Measurements from ENCODE around the gene LBP. TPM values are rescaled to one million over a fixed set of nuclear protein-coding genes. Genes with fewer than 3 reads are reported as not detected.

Gene LBP
- total and polyA plus RNA-seq, 2 experiments from 2014 or later = not detected

DNA sequence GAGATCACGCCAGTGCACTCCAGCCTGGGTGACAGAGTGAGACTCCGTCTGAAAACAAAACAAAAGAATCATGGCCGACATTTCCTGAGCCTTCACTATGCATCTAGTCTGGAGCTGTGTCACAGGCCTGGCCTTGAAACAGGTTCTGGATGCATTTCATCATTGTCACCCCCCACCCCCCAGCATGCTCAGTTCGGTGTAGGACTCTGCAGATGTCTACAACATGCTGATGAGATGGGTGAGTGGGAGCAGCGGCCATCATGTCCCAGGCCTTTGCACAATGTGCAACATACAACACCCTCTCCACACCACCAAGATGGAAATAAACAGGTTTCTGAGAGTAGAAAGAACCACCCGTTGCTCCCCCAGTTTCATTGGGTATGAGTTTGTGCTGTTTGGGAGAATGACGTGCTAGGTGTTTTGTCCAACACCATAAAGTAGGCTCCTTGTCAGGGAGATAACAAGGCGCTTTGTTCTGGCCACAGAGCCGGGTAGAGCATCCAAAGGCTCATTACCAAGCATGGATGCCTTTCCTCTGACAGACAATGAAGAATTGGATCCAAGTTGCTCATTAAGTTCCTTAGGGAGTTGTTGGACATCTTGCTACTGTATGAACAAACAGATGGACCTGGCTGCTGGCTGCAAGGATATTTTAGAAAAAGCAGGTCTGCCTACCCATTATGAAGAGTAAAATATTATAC, 66.7 kb downstream of the LBP start:
- Histone ChIP-seq H3K4me3 (no peak overlapping the region), H3K27me3 (no peaks in the 10 kb centered on the region), H3K36me3 (no peaks in the 10 kb centered on the region), H3K9me3 (ENCODE audit: low read depth) (no peaks in the 10 kb centered on the region), H3K27ac (no peak overlapping the region), H3K4me1 (ENCODE audit: low read depth) (no peaks in the 10 kb centered on the region)
- TF ChIP-seq CTCF (IDR thresholded peaks at IDR 0.05; ENCODE audit: low read depth, low read length) = no peak
- no peak for DNase-seq (ENCODE audit: low read depth in 1 of 2, low spot score in 1 of 2)

GRCh38 chr20:38414769-38415450, 68.6 kb downstream of the LBP start:
- no peak for DNase-seq (ENCODE audit: low read depth in 1 of 2, low spot score in 1 of 2)
- peaks cover 6% of the 10 kb centered on the region for H3K36me3 ChIP-seq
- no peak for TF ChIP-seq CTCF (IDR thresholded peaks at IDR 0.05; ENCODE audit: low read depth, low read length)
- no peak overlapping the region for H3K27ac ChIP-seq
- no peaks in the 10 kb centered on the region for H3K9me3 ChIP-seq (ENCODE audit: low read depth)
- no peaks in the 10 kb centered on the region for H3K4me1 ChIP-seq (ENCODE audit: low read depth)
- no peak overlapping the region for H3K4me3 ChIP-seq
- no peaks in the 10 kb centered on the region for H3K27me3 ChIP-seq

DNA sequence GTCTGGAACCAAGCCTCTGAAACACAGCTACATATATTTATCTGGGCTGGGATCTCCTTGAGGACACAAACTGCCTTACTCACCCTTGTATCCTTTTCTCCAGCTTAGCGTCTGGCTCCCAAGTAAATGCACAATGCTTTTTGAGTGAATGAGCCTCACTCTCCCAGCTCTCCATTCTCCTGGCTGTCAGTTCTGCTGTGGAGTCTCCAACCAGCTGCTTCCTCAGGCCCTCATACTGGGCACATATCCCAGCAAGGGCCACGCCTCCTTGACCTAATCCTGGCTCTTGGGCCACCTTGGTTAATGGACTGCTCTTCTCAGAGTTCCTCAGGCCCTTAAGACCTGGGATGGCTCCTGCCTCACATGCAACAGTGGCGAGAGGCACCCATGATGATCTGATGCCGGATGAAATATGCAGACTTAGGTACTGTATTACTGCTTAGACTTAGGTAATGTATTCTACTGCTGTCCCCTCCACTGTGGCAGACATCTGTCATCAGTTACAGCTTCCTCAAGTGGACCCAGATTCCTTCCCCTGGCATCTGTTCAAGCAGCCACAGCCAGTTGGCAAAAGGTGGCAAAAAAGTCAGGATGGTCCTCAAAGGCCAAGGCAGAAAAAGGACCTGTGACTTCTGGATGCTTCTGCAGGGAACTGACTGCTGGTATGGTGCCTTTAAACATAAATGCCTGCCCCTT, 72.4 kb downstream of the LBP start:
- H3K9me3 ChIP-seq (ENCODE audit: low read depth) = no peaks in the 10 kb centered on the region
- H3K36me3 ChIP-seq = peaks cover 36% of the 10 kb centered on the region
- DNase-seq (ENCODE audit: low read depth in 1 of 2, low spot score in 1 of 2) = peak in 1 of 2 donors; percentile 74
- no peak for TF ChIP-seq CTCF (IDR thresholded peaks at IDR 0.05; ENCODE audit: low read depth, low read length)
- peak overlapping the region; percentile 57 for H3K27ac ChIP-seq
- no peak overlapping the region for H3K4me3 ChIP-seq
- H3K4me1 ChIP-seq (ENCODE audit: low read depth) = no peaks in the 10 kb centered on the region
- H3K27me3 ChIP-seq = no peaks in the 10 kb centered on the region

GRCh38 chr20:38420388-38421085, 74.3 kb downstream of the LBP start:
- Histone ChIP-seq H3K4me3 (no peak overlapping the region), H3K27ac (no peak overlapping the region), H3K9me3 (ENCODE audit: low read depth) (no peaks in the 10 kb centered on the region), H3K4me1 (ENCODE audit: low read depth) (no peaks in the 10 kb centered on the region), H3K36me3 (peaks cover 53% of the 10 kb centered on the region), H3K27me3 (no peaks in the 10 kb centered on the region)
- DNase-seq (ENCODE audit: low read depth in 1 of 2, low spot score in 1 of 2) = no peak
- no peak for TF ChIP-seq CTCF (IDR thresholded peaks at IDR 0.05; ENCODE audit: low read depth, low read length)

DNA sequence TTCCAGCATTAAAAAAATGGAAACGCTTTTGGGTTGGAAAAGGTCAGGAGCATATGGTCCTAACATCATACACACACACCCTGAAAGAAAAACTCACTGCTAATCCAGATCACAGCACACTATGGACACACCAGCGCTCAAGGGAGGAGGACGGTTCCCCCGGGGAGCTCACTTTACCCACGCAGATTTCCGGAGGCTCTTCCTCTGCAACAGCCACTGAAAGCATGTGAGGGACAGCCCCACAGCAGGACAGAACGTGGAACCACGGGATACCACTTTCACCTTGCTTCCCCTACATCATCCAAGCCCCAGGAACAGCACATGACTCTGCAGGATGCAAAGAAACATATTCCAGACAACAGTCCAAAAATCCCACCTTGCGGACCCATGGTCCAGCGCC, 75.6 kb downstream of the LBP start:
- no peak for TF ChIP-seq CTCF (IDR thresholded peaks at IDR 0.05; ENCODE audit: low read depth, low read length)
- no peaks in the 10 kb centered on the region for H3K27me3 ChIP-seq
- H3K27ac ChIP-seq = no peak overlapping the region
- no peaks in the 10 kb centered on the region for H3K9me3 ChIP-seq (ENCODE audit: low read depth)
- no peak for DNase-seq (ENCODE audit: low read depth in 1 of 2, low spot score in 1 of 2)
- no peaks in the 10 kb centered on the region for H3K4me1 ChIP-seq (ENCODE audit: low read depth)
- peaks cover 63% of the 10 kb centered on the region for H3K36me3 ChIP-seq
- no peak overlapping the region for H3K4me3 ChIP-seq

Data from cardiac muscle cell (in vitro differentiated cells and primary cell).